Stimulated activated CD4-positive, alpha-beta T cell treated with anti-CD3 and anti-CD28 coated beads, TNF-alpha, amount 100 ng/mL, for 4 hours (primary cell): ENCODE data around the gene ALDOB.
A peak's percentile ranks its signal among the peaks of the same experiment; 100 is the strongest.

Experiments
- DNase-seq, 3 experiments: peaks; one replicate each; pipeline ENCODE4 v3.0.0-alpha.2; 2020; ENCODE audit warnings: low read depth in 3 of 3

ALDOB gene

DNA sequence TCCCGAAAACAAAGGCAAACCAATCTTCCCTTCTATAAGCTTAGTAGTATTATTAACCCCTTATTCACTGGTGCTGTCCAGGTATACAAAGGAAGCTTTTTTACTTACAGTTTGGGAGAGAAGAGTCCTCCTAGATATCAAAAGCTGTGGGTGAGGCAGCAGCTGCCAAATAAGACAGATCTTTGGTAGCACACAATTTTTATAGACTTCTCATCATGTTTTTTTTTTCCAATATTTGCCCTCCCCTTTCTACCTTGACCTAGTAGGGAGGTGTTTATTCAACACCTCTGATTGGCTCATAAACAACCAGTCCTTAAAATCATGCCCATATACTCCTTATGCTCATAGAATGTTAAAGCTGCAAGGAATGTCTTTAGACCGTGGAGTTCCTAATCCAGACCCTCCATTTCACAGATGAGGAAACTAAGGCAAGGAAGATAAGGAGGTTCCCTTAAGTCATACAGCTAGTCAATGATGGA, at the start of gene ALDOB:
Gene ALDOB (minus strand): TSS at position 174 of the 479 bp plus-strand sequence. CDS start 4,887 bp downstream, outside the sequence.
- no peak for DNase-seq

DNA sequence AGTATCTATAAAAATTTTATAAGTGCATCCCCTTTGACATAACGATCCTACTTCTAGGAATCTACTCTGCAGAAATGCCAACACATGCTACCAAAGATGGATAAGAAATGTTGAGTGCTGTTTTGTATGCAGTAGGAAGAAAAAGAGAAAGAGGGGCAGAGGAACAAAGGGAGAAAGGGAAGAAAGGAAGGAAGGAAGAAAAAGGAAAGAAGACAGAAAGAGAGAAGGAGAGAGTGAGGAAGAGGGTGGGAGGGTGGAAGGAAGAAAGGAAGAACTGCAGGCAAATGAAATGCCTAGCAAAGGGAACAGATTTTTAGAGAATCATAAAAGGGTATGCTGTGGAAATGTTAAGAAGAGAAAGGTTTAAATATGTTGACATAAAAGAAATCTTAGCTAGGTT, 48.5 kb upstream of the ALDOB start:
- DNase-seq = no peak

DNA sequence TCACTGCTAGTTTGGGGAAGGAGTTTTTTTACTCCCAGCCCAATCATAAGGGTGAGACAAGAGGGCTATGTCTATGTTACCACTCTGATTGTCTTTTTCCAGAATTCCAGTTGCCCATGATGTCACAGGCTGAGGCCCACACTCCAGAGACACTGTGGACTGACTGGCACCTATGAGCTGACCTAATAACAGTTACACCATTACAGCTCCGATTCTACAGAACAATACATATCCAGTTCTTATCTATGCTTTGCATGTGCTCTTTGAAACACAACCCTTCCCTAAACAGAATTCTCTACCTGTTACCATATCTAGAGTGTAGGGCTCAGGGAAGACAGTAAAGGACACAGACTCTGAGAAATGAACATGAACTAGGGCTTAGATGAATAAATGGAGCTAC, 45.7 kb upstream of the ALDOB start:
- DNase-seq = no peak

DNA sequence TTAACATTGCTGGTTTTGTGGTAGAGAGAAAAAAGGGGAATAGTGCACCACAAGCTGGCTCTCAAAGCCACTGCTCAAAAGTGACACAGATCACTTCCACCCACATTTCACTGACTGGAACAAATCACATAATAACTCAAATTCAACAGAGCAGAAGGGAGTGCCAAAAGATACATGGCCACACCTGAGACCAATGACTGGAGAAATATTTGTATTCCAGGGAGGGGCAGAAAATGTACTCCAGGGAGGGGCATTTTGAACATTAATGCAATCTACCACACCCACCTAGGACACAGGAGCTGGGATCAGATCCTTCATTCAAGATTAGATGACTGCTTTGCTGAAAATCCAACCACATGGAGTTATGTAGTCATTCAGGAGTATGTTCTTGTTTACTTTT, 44.8 kb upstream of the ALDOB start:
- no peak for DNase-seq

- no peak for DNase-seq
Observed at GRCh38 chr9:101479338-101480030, 43.9 kb upstream of the ALDOB start.

GRCh38 chr9:101478906-101479305, 43.3 kb upstream of the ALDOB start:
- no peak for DNase-seq

DNA sequence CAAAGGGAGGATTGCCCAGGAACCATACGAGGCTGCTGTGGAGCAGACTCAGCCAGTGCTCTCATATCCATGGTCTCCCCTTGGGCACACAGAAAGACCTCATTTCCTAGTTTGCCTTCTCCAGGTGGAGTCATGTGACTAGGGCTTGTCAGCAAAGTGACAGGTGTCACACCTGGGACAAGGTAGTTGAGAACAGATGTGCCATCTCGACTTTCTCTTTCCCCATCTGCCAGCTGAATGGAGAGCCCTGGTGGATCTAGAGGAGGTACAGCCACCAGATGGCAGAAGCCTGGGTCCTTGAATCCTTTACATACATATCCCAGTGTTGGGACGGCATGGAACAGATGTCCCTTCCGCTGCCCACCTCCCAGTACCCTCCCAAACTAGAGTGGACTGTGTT, 42.9 kb upstream of the ALDOB start:
- DNase-seq = no peak

DNA sequence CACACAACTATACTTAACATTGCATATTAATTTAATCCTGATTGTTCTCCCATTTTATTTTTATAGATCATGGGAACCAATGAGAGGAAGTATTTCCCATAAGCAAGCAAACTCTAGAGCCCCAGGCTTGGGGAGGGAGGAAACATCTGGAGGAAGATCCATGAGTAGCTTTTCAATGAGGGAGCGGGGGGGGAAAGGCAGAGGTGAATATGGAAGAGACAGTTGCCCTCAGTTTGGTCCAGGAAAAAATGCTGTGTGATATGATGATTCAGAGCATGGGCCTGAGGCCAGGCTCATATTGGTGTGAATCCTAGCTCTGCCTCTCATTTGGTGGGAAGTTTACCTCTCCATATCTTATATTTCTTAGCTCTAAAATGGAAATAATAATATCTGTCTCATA, 42.2 kb upstream of the ALDOB start:
- no peak for DNase-seq

DNA sequence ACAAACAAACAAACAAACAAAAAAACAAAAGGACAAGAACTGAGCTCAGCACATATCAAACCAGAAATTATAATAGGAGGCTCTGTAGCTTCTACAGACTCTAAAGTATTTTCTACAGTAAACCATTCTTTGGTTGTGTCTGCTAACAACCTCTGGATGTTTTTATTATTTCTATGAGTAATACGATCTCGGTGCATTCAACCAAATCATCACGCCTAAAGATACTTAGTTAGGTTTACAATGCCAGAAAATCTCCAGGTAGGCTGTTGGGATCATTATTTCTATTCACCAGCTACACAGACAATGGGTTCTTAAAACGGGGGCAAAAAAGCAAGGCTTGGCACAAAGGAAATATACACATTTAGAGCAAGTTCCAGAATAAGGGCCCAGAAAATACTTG, 41.6 kb upstream of the ALDOB start:
- DNase-seq = no peak

DNA sequence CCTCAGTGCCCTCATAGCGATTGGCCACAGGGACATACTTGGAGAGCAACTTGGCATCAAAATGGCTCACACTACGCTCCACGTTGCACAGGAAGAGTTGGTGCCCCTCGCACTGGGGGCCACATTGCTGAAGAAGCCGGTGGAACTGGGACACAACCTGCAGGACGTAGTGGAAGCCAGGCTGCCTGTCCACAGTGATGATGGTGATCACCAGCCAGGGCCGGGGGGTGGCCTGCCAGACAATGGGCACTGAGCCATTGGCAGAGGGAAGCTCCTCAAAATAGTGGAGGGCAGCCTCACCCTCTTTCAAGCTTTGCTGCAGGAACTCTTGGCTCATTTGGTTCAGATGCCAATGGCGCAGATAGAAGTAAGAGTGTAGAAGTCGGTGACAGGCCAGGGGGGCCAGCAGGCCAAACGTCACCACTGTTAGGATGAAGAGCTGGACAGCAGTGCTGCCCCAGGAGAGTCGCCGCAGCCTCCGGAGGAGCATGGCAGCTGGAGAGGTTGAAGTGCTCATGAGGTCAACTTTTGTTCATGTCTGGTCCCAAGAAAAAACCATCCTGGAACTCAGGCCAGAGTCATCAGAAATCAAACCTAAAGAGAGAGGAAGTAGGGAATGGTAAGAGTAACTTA, 41.1 kb upstream of the ALDOB start:
- DNase-seq = no peak

GRCh38 chr9:101472891-101473290, 37.3 kb upstream of the ALDOB start:
- no peak for DNase-seq

GRCh38 chr9:101470929-101471328, 35.4 kb upstream of the ALDOB start:
- no peak for DNase-seq

GRCh38 chr9:101470021-101470420, 34.4 kb upstream of the ALDOB start:
- DNase-seq = no peak

DNA sequence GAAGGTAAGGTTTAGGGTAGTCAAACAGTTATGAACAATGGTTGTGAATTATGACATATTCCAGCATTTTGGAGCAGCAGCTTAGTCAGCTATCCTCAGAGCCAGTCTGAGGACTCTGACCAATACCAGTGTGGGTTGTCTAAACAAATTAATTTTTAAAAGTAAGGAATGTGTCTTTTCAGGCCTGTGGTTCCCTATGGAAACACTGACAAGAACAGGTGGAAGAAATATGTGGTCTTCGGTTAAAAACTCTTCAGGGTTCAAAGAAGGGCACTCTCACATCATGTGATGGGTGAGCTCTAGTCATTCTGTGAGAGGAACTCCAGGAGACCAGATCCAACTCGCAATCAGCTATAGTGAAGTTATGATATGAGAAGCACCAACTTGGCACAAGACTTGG, 33.5 kb upstream of the ALDOB start:
- DNase-seq = no peak

GRCh38 chr9:101468116-101468515, 32.5 kb upstream of the ALDOB start:
- DNase-seq = no peak

DNA sequence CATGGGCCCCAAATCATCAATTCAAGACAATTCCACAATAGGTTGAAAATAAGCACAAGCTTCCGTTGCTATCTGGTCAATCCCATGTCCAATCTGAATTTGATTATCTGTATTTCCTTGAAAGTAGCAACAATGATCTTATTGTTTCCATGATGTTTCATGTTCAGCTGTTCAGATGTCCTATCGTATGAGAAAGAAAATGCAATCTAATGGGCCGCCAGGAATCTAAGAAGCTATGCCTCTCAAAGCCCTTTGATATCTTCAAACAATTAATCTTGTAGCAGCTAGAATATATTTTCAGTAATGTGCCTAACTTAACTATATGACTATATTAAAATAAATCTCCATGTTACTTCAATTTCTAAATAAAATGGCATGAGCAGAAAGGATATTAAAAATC, 32.1 kb upstream of the ALDOB start:
- no peak for DNase-seq

DNA sequence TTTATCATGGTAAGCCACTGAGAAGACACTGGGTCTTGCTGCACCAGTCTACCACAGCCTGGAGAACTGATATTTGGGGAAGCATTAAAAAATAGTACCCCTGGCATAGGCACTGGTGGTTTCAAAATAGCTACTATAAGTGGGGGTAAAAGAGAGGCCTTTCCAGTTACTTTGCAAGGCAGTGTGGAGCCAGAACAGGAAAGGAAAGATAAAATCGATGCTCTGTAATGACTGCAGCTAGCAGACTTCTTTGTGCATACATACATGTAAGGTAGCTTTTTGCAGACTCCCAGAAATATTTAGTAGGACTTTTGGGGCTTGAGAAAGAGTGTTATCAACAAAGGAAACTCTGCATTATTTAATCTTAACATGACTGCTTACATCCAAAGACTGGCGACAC, 31.3 kb upstream of the ALDOB start:
- DNase-seq = no peak

GRCh38 chr9:101465326-101465915, 29.8 kb upstream of the ALDOB start:
- no peak for DNase-seq

GRCh38 chr9:101463397-101463796, 27.8 kb upstream of the ALDOB start:
- DNase-seq = no peak

DNA sequence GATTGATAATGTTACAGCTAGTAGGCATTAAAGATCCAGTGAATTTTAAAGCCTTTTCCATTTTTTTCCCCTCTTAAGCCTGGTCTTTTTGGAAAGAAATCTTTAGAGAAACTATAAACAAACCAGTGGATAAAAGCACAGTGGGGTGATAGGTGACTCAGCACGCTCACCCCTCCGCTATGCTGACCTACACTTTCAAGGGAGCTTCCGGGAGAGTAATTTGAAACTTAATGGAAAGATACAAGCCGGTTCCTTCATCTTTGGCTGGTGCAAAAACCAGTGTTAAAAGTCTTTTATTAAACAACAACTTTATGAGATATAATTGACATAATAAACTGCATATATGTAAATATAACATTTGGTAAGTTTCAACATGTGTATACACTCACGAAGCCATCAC, 27.0 kb upstream of the ALDOB start:
- DNase-seq = no peak

DNA sequence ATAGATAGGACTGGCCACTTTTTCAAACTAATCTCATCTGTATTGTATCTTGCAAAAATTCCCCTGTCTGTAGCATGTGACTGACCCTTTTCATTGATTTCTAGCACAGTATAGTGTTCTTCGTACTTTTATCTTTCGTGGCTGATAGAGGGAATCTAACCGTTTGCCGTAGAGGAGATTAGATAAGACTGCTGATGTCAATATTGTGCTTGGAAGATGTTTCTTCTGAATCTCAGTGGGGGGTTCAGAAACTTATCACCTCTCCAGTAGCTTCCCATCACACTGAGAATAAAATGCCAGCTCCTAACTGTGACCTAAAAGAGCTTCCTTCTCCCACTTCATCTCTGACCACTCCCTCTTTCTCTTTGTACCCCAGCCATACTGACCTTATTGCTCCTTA, 25.4 kb upstream of the ALDOB start:
- DNase-seq = no peak

- peak in 1 of 3 experiments; percentile 2 for DNase-seq
Observed at GRCh38 chr9:101458963-101459631, 23.5 kb upstream of the ALDOB start.

- DNase-seq = no peak
Observed at GRCh38 chr9:101457003-101457402, 21.4 kb upstream of the ALDOB start.
